Prostate gland (tissue), 2 donors: ENCODE results near the gene RELCH.

Source experiments
- CTCF ChIP-seq, 4 experiments: fragments of 200-600 bp in 2 of 4; fragments of 450-650 bp in 2 of 4; sonication (generic) in 2 of 4; IDR thresholded peaks; 1 replicate in 3 of 4; 2 replicates in 1 of 4; pipeline ENCODE4 v1.5.1; 2016 to 2019; ENCODE audit warnings: antibody characterized with exemption in 4 of 4, mild to moderate bottlenecking in 2 of 4, moderate library complexity in 2 of 4
- POLR2A ChIP-seq: fragments of 450-650 bp; IDR thresholded peaks from one replicate; pipeline ENCODE4 v1.6.1; 2016; ENCODE audit warnings: antibody characterized with exemption, mild to moderate bottlenecking
- POLR2AphosphoS5 ChIP-seq: sonication (generic); formaldehyde crosslinking; IDR thresholded peaks from one replicate; pipeline ENCODE4 v1.6.1; 2017; ENCODE audit warnings: antibody characterized with exemption

DNA sequence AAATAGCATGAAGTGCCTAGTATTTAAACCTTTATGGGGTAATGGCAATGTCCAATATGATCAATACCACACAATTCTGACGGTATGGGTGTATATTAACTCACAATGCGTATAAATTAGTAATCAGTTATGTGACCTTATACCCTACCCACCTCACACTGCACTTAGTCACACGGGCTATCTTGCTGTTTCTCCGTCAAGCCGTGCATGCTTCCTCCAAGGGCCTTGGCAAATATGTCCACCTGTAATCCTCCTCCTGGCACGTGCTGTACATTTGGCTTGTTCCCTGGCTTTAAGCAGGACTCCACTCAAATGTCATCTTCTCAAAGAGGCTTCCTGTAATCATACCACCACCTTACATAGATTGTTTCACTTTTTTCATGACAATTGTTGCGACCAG is 150.3 kb downstream of the RELCH start:
- TF ChIP-seq CTCF (IDR thresholded peaks at IDR 0.05) (no peak), POLR2A (no peak), POLR2AphosphoS5 (no peak)
